SK-N-SH (cell line): ENCODE data around the gene TRAF4. TPM values are rescaled to one million over a fixed set of nuclear protein-coding genes. Genes with fewer than 3 reads are reported as not detected.
A peak's percentile ranks its signal among the peaks of the same experiment; 100 is the strongest.

Experiments
- CTCF ChIA-PET: fragments of 300-600, 350-600 bp; formaldehyde crosslinking; extraction: SDS; loops from one replicate; lab custom pipeline; 2021; lab: Yijun Ruan, JAX
- POLR2A ChIA-PET: fragments of 350-600 bp; sonication (Branson Sonifier 250); formaldehyde crosslinking; extraction: SDS; loops from one replicate; lab custom pipeline; 2020; ENCODE audit warnings: antibody characterized with exemption, inconsistent platforms; lab: Yijun Ruan, JAX
- DNase-seq: peaks from one replicate; pipeline ENCODE4 v3.0.0; 2012
- H2AFZ ChIP-seq: fragments of 200-600 bp; sonication (generic); 2 replicates; pipeline ENCODE4 v1.8.1; 2016; ENCODE audit warnings: antibody characterized with exemption, mild to moderate bottlenecking, low read depth
- H3F3A ChIP-seq: fragments of 200-600 bp; sonication (generic); replicated peaks from 2 replicates; pipeline ENCODE3; 2016; ENCODE audit warnings: antibody characterized with exemption, mild to moderate bottlenecking; ENCODE audit not compliant: insufficient read depth
- H3K27ac ChIP-seq, 2 experiments: fragments of 200-500 bp in 1 of 2; fragments of 200-600 bp in 1 of 2; sonication (Bioruptor generic) in 1 of 2; sonication (generic), shearing (Covaris generic) in 1 of 2; 2 replicates each; pipeline versions ENCODE4 v1.5.1 to v1.6.1; 2014 to 2016; ENCODE audit warnings: low read depth in 2 of 2, inconsistent platforms in 1 of 2, low read length in 1 of 2, mild to moderate bottlenecking in 1 of 2, mixed read lengths in 1 of 2
- H3K27me3 ChIP-seq: fragments of 200-600 bp; sonication (generic), shearing (Covaris generic); 2 replicates; pipeline ENCODE4 v1.6.1; 2016; ENCODE audit warnings: mixed run types; ENCODE audit not compliant: insufficient read depth
- H3K36me3 ChIP-seq, 2 experiments: fragments of 200-500 bp in 1 of 2; fragments of 200-600 bp in 1 of 2; sonication (Bioruptor generic) in 1 of 2; sonication (generic) in 1 of 2; replicated peaks in 1 of 2; 2 replicates each; pipeline versions ENCODE3 to v1.5.1; 2014 to 2016; ENCODE audit warnings: low read length in 1 of 2, mild to moderate bottlenecking in 1 of 2; ENCODE audit not compliant: insufficient read depth in 2 of 2, control insufficient read depth in 1 of 2
- H3K4me1 ChIP-seq, 2 experiments: fragments of 200-500 bp in 1 of 2; fragments of 200-600 bp in 1 of 2; sonication (Bioruptor generic) in 1 of 2; sonication (generic), shearing (Covaris generic) in 1 of 2; 2 replicates each; pipeline versions ENCODE4 v1.5.1 to v1.6.1; 2014 to 2016; ENCODE audit warnings: low read depth in 1 of 2, low read length in 1 of 2, mixed run types in 1 of 2; ENCODE audit not compliant: insufficient read depth in 2 of 2, control insufficient read depth in 1 of 2
- H3K4me2 ChIP-seq: fragments of 200-600 bp; sonication (generic), shearing (Covaris generic); 2 replicates; pipeline ENCODE4 v1.6.1; 2017; ENCODE audit warnings: mixed run types
- H3K4me3 ChIP-seq, 2 experiments: fragments of 200-500 bp in 1 of 2; fragments of 200-600 bp in 1 of 2; sonication (Bioruptor generic) in 1 of 2; sonication (generic), shearing (Covaris generic) in 1 of 2; 2 replicates each; pipeline versions ENCODE4 v1.5.1 to v1.8.1; 2014 to 2016; ENCODE audit warnings: low read depth in 2 of 2, inconsistent platforms in 1 of 2, low read length in 1 of 2, mild to moderate bottlenecking in 1 of 2, mixed read lengths in 1 of 2, moderate library complexity in 1 of 2
- H3K79me2 ChIP-seq: fragments of 200-600 bp; sonication (generic); 2 replicates; pipeline ENCODE4 v1.8.1; 2017; ENCODE audit warnings: mild to moderate bottlenecking; ENCODE audit not compliant: insufficient read depth
- H3K9ac ChIP-seq: fragments of 200-600 bp; sonication (generic); 2 replicates; pipeline ENCODE4 v1.6.1; 2017; ENCODE audit warnings: mixed run types
- H3K9me2 ChIP-seq: fragments of 200-600 bp; sonication (generic); 2 replicates; pipeline ENCODE4 v1.6.1; 2017; ENCODE audit warnings: mixed run types
- H3K9me3 ChIP-seq: fragments of 200-600 bp; sonication (generic); 2 replicates; pipeline ENCODE4 v1.6.1; 2017; ENCODE audit warnings: mixed run types, mild to moderate bottlenecking, moderate library complexity
- H4K20me1 ChIP-seq: fragments of 200-600 bp; sonication (generic); 2 replicates; pipeline ENCODE4 v1.6.1; 2017; ENCODE audit warnings: mild to moderate bottlenecking, mixed run types; ENCODE audit not compliant: insufficient read depth
- CHD2 ChIP-seq: fragments of 150-350 bp; IDR thresholded peaks from 2 replicates; pipeline ENCODE4 v1.6.1; 2018; ENCODE audit warnings: low read length; ENCODE audit not compliant: partially characterized antibody
- CTCF ChIP-seq: fragments of 200-600 bp; sonication (generic); IDR thresholded peaks from 2 replicates; pipeline ENCODE4 v1.6.1; 2017; ENCODE audit warnings: antibody characterized with exemption, mild to moderate bottlenecking, moderate library complexity
- ELF1 ChIP-seq: IDR thresholded peaks from 2 replicates; pipeline ENCODE4 v1.4.0; 2012
- EZH2phosphoT487 ChIP-seq: fragments of 200-600 bp; sonication (generic); IDR thresholded peaks from 2 replicates; pipeline ENCODE4 v1.6.1; 2017; ENCODE audit warnings: low read depth, mixed run types, mild to moderate bottlenecking, antibody characterized with exemption, moderate library complexity, borderline replicate concordance
- FOSL2 ChIP-seq: IDR thresholded peaks from 2 replicates; pipeline ENCODE4 v1.4.0; 2012; ENCODE audit warnings: low read depth, mild to moderate bottlenecking, moderate library complexity, borderline replicate concordance
- FOXM1 ChIP-seq: IDR thresholded peaks from 2 replicates; pipeline ENCODE4 v1.4.0; 2012; ENCODE audit warnings: low read depth, mild to moderate bottlenecking
- IRF3 ChIP-seq: fragments of 150-350 bp; IDR thresholded peaks from 2 replicates; pipeline ENCODE4 v1.6.1; 2016; ENCODE audit warnings: mild to moderate bottlenecking, low read depth, low read length
- MAX ChIP-seq: IDR thresholded peaks from 2 replicates; pipeline ENCODE4 v1.4.0; 2012; ENCODE audit warnings: low read depth
- MEF2A ChIP-seq: IDR thresholded peaks from 2 replicates; pipeline ENCODE4 v1.4.0; 2012; ENCODE audit warnings: low read depth, borderline replicate concordance
- MXI1 ChIP-seq: IDR thresholded peaks from 2 replicates; pipeline ENCODE4 v1.6.1; 2012; ENCODE audit warnings: mild to moderate bottlenecking, low read depth, low read length, improper control_type of control experiment
- NFIC ChIP-seq: IDR thresholded peaks from 2 replicates; pipeline ENCODE4 v1.4.0; 2012; ENCODE audit warnings: borderline replicate concordance
- PBX3 ChIP-seq: IDR thresholded peaks from 2 replicates; pipeline ENCODE4; 2012
- RAD21 ChIP-seq: IDR thresholded peaks from 2 replicates; pipeline ENCODE4 v1.6.1; 2012; ENCODE audit warnings: mild to moderate bottlenecking, low read length
- RFX5 ChIP-seq: IDR thresholded peaks from 2 replicates; pipeline ENCODE4 v1.6.1; 2012; ENCODE audit warnings: mild to moderate bottlenecking, improper control_type of control experiment, low read length
- RXRA ChIP-seq: IDR thresholded peaks from 2 replicates; pipeline ENCODE4 v1.4.0; 2012; ENCODE audit warnings: low read depth, mild to moderate bottlenecking, borderline replicate concordance
- SIN3A ChIP-seq: IDR thresholded peaks from 2 replicates; pipeline ENCODE4 v1.6.1; 2012; ENCODE audit warnings: low read depth, mild to moderate bottlenecking, low read length, moderate library complexity, borderline replicate concordance
- TCF12 ChIP-seq: IDR thresholded peaks from 2 replicates; pipeline ENCODE4 v1.4.0; 2012
- USF2 ChIP-seq: fragments of 150-350 bp; IDR thresholded peaks from 2 replicates; pipeline ENCODE4 v1.6.1; 2017; ENCODE audit warnings: antibody characterized with exemption, low read length, low read depth, borderline replicate concordance
- YY1 ChIP-seq: IDR thresholded peaks from 2 replicates; pipeline ENCODE4 v1.4.0; 2012; ENCODE audit warnings: low read depth, mild to moderate bottlenecking
- ZBTB33 ChIP-seq: IDR thresholded peaks from 2 replicates; pipeline ENCODE4 v1.4.0; 2012; ENCODE audit warnings: low read depth, borderline replicate concordance
- WGBS: methylation state at CpG from one replicate; pipeline ENCODE4 v1.1.6; 2017; ENCODE audit warnings: low lambda C conversion rate; 5-methylcytosine and 5-hydroxymethylcytosine counted together
- polyA plus RNA-seq, 3 experiments: library from polyadenylated mRNA; depleted of rRNA; stranded (reverse); fragments of >200 nt; gene quantifications; 2 replicates each; pipeline ENCODE4 v1.2.3, GENCODE V29; 2012

Gene TRAF4
- polyA plus RNA-seq, 1 of the 3 experiments (the other 2 are of a cell fraction): 95.7 TPM

GRCh38 chr17:28750178-28751047 lies 6.6 kb downstream of the TRAF4 start (continued):
- TF ChIP-seq CTCF (peak; percentile 97), RAD21 (peak; percentile 86), MEF2A (no peak), EZH2phosphoT487 (no peak), SIN3A (peak; percentile 72; the same call in 1 of the 2 replicates), RFX5 (peak; percentile 40; the same call in 1 of the 2 replicates), IRF3 (no peak), NFIC (no peak), USF2 (no peak), TCF12 (no peak)

- Histone ChIP-seq H3K4me2 (no peak overlapping the region), H3K9me3 (no peaks in the 10 kb centered on the region), H3K9ac (no peak overlapping the region), H2AFZ (no peak overlapping the region), H3K9me2 (no peaks in the 10 kb centered on the region), H3K79me2 (peaks cover 31% of the 10 kb centered on the region; the same call in 1 of the 2 replicates), H3K36me3 (peaks cover 38 to 39% of the 10 kb centered on the region in 2 experiments), H3K4me3 (no peak overlapping the region), H3K27ac (no peak overlapping the region), H3F3A (peaks cover 34% of the 10 kb centered on the region), H4K20me1 (peaks cover 48% of the 10 kb centered on the region), H3K27me3 (no peaks in the 10 kb centered on the region), H3K4me1 (peaks cover 9 to 18% of the 10 kb centered on the region in 2 experiments; a peak in 3 of 4 replicates)
- no peak for DNase-seq
- POLR2A ChIA-PET: interaction anchor here (0.6 to 2.2 kb wide), 2 partner anchors 25 to 145 kb away, joined by 5 to 11 read pairs; partner anchors contain the start of gene TLCD1
- CTCF ChIA-PET: interaction anchor here (0.6 to 20.4 kb wide), 11 partner anchors 11 to 201 kb away, joined by 3 to 612 read pairs (median 5); partner anchors contain the start of genes FLOT2, NEK8, RPL23A and TLCD1
- WGBS: 94% methylated on average over 9 of the region's 10 CpGs
- no peak for TF ChIP-seq YY1
- no peak for TF ChIP-seq RFX5
- TF ChIP-seq CHD2: no peak
- TF ChIP-seq FOXM1: no peak
- TF ChIP-seq PBX3: no peak
- no peak for TF ChIP-seq ZBTB33
- TF ChIP-seq MAX: no peak
- no peak for TF ChIP-seq ELF1
- no peak for TF ChIP-seq IRF3
- no peak for TF ChIP-seq FOSL2
- TF ChIP-seq MXI1: no peak
- TF ChIP-seq RXRA: no peak
Observed at GRCh38 chr17:28751600-28752366, 8.0 kb downstream of the TRAF4 start.
